Measurements from ENCODE around the gene PTGER1.
A peak's percentile ranks its signal among the peaks of the same experiment; 100 is the strongest.

The PTGER1 gene

DNA sequence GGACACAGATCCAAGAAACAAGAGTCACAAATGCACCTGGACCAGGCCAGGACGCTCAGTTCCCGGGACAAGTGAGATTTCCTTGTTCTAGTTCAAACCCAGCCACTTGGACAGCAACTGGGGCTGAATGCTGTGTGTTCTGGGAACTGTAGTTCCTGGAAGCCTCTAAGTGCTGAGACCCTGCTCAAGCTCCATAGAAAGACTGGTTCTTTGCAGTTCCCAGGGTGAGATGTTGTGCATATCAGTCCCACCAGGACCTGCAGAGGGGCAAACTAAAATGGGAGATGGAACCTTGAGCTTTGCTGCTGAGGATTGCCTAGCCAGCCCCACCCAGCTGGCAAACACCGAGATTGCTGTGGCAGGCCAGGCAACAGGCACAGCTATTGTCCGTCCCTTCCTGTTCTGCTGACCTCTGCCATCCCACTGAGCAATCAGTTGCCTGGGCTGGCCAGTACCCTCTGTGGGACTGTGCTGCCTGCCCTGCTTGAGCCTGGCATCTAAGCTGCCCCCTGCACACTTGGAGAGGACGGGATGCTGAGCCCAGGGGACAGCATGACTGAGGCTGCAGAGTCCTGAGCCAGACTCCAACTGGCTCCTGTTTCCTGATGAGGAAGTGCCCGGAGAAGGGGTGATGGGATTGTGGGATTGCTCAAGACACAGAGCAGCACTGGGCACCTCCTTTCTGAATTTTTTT is 22.2 kb upstream of the PTGER1 start:
- no peak for DNase-seq

DNA sequence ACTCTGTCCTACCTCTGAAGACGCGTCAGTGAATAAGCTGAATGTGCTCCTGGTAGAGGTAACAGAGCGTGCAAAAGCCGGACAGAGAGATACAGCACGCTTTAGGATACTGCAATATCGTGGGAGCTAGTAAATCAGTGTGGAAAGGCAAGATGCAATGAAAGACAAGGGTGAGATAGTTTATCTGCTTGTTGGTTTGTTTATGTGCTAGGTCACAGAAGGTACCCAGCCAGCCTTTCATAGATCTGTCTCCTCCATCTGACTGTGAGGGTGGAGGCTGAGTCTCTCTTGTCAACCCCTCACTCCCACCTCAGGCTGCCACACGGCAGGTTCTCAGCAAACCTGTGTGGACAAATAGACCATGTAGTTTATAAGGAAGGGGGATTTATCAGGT is 21.7 kb upstream of the PTGER1 start:
- DNase-seq = no peak

DNA sequence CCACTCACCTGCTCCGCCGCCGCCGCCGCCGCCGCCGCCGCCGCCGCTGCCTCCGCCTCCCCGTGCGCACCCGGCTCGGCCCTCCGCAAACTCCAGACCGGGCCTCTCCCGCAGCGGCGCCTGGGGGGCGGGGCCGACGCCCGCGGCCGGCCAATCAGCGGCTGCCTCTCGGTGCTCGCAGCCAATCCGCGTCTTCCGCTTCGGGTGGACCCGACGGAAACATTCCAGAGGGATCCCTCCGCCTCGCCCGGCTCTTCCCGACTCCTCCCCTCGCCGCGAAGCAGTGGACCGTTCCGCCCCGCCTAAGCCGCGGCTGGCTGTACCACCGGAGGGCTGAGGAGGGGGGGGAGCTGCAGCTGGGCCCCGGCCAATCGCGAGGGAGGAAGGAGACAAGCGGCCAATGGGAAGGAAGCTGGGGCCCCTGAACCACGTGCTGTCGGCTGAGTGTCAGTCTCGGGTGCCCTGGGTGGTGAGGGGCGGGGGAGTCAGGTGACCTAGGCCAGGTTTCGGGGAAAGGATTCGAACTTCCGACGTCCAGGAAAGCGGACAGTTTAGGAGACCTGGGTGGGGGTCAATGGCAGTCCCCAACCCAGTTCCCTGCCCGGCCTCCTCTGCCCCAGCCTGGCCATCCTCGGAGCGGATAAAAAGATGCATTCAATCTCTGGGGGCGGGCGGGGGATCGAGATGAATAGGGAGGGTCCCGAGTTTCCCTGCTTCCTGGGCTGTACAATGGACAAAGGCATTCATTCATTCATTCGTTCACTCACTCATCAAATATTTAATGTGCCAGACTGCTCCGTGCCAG is 21.1 kb upstream of the PTGER1 start, which contains the start of gene GIPC1:
Gene GIPC1 (minus strand): TSS at position 99 of the 805 bp plus-strand sequence. CDS start 13,151 bp downstream, outside the sequence.
- peak; percentile 90 for DNase-seq

DNA sequence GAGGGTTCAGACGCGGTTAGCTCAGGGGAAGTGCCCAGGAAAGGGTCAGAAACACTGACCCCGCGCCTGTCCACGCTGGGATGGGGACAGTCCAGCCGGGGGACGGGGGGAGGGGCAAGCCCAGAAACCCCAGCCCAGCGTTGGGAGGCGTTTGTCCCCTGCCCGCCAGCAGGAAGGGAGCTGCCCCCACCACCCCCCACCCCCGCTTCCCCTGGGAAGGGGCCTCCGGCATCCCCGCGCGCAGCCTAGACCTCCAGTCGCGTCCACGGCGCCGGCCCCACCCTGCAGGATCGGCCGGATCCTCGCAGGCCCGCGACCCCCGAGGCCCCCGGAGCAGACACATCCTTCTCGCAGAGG is 20.5 kb upstream of the PTGER1 start:
- no peak for DNase-seq

DNA sequence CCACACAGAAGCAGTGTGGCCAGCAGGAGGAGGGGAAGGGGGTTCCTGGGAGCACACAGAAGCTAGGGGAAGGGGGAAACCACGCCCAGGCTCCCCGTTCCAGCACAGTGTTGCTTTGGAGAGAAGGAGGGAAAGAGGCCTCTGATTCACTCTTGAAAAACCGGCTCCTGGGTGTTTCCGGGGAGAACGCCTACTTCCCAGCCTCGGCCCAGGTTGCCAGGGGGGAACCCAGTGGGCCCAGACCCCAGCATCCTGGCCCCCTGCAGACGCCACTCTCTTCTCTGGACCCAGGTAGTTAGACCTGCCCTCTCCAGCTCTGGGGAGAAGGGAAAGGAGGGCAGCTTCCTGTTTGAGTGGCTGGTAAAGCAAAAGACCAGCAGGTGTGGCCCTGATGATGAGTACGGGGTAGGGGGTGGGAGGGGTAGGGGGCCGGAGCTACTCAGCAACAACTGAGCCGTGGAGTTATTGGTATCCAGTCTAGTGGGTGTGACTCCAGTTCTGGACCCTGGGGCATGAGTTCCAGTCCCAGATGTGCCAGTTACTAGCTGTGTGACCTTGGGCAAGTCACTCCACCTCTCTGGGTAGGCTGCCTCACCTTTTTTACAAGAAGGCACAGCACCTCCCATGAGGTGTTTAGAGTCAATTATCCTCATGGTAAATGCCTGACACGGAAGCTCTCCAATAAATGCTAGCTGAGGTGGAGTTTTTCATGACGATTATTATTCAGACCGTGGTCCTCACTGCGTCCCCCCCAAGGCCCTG is 19.9 kb upstream of the PTGER1 start:
- no peak for DNase-seq

DNA sequence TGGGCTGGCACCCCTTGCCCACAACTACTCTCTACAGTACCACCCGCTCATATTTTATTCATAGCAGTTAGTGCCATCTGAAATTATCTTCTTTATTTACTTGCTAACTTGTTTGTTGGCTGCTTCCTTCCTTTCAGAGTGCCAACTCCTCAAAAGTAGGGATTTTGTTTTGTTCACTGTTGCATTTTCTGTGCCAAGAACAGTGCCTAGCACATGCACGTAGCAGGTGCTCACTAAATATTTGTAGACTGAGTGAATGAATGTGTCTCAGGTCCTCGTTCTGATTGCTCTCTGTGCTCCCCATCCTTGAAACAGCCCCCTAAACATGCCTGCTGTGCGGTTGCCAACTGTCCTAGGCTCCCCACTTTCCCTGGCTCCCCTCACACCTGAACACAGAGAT is 19.3 kb upstream of the PTGER1 start:
- DNase-seq = no peak

DNA sequence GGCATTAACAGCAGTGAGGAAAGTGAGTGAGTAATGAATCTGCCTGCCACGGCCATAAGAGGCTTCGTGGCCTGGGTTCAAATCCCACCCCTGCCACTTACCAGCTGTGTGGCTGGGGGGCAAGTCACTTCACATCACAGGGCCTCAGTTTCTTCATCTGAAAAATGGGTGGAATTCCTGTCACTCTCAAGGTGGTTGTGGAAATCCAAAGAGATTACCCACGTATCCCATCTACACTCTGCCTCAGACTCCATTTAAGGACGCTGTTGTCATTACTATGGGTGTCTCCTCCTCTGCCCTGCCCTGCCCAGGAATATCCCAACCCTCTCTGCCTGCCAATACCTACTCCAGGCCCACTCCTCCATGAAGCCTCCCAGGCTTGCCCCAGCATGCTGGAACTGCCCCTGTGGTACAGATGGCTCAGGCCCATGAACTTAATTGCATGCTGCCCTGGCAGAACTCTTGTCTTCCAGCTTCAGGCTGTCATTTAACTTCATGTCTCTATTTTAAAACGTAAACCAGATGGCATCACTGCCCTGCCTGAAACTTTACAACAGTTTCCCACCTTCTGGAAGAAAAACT is 17.7 kb upstream of the PTGER1 start:
- DNase-seq = no peak

DNA sequence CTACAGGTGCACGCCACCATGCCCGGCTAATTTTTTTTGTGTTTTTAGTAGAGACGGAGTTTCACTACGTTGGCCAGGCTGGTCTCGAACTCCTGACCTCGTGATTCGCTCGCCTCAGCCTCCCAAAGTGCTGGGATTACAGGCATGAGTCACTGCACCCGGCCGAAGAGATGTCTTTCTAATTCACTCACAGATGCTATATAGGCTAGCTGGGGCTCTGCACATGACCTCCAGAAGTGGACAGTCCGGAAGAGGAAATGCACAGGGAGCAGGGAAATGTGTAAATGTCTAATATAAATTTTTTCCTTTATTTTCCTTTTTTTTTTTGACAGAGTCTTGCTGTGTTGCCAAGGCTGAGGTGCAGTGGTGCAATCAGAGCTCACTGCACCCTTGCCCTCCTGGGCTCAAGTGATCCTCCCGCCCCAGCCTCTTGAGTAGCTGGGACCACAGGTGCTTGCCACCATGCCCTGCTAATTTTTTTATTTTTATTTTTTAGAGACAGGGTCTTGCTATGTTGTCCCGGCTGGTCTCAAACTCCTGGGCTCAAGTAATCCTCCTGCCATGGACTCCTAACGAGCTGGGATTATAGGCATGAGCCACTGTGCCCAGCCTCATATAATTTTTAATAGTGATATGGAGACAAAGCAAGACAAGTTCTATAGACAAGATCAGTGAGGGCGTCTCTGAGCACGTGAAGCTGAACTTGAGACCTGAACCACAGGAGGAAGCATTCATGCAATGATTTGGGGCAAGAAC is 12.4 kb upstream of the PTGER1 start:
- DNase-seq = no peak

DNA sequence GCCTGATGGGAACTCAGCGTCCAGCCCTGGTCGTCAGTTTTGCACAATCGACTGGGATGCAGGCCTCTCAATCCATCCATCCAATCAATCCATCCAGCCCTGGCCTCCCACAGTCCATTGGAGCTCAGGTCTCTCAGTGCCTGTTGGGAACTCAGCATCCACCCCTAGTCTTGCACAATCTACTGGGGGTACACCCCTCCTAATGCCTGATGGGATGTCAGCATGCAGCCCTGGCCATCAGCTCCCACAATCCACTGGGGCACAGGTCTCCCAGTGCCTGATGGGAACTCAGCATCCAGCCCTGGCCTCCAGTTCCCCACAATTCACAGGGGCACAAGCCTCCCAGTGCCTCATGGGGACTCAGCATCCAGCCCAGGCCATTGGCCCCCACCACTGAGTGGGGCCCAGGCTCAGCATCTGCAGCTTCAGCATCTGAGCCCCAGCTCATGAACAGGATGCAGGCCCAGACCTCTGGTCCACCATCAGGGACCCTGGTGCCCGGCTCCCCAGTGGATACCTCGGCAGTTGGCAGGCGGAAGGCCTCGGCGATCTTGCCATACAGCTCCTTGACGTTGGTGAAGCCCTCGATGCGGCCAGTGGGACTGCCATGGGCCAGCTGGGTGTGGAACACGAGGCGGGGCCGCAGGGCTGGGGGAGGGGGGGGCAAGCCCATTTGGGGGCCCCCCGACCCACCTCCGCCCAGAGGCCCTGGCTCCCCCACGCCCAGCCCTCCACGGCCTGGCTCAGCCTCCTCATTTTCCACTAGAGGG is 7.2 kb upstream of the PTGER1 start:
- DNase-seq = no peak

DNA sequence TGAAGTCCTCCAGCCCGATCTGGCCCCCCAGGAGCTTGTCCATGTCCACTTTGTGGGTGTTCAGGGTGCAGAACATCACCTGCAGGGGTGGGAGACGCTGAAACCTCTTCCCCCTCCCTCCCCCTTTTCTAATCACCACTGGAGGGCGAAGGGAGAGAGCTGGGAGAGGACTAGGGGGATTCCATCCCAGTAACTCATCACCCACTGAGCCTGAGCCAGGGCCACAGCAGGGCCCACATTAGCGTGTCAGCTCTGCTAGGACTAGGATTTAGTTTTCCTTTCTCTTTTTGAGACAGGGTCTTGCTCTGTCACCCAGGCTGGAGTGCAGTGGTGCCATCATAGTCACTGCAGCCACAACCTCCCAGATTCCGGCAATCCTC is 5.5 kb upstream of the PTGER1 start:
- no peak for DNase-seq

DNA sequence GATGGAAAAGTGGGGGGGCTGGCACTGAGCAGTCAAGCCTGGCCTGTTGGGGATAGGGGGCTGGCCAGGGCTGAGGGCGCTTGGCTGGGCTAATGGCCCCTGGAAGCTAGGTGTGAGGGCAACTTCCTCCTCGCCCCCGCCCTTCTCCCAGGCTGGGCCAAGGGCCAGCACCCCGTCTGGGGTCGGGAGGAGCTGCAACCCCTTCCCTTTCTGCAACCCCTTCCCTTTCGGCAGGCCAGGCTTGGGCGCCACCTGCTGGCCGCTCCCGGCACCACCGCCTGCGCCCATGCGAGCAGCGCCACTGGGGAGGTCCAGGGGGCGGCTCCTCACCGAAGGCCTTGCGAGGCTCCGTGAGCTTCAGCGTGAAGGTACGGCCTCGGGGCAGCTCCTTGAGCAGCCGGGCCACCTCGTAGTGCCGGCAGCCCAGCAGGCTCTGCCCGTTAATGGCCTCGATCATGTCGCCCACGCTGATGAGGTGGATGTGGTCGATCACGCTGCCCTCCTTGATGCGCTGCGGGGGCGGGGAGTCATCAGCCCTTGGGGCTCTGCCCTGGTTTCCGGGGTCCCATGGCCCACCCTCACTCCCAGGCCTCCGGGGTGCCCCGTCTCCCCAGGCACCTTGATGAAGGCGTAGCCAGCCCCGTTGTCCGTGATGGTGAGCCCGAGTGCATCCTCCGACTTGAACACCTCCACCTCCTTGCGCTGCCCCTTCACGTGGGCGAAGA is 5.0 kb upstream of the PTGER1 start:
- DNase-seq = peak; percentile 78

DNA sequence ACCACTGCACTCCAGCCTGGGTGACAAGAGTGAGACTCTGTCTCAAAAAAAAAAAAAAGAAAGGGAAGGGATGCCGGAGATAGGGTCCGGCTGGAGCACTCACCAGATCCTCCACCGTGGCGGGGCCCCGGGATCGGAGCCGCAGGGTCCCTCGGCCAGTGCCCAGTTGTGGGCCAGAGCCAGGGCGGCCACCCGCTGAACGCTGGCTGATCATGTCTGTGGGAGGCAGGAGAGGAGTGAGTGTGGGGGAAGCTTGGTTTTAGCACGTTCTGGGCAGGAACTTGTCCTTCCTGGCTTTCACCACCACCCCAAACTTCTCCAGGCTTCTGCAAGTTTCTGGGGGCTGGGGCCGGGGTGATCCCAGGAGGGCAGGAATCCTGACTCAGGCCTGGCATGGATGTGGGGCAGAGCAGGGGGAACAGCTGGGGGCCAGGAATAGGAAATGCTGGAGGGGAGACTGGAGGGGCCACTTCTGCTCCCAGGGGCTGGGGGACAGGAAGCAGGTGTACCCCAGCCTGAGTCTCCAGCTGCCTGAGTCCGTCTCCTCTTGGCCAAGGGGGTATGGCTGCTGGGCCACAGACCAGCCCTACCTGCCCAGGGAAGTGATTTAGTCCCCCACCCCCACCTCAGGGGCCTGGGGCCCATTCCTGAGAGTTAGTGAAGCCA is 4.3 kb upstream of the PTGER1 start:
- DNase-seq = no peak

DNA sequence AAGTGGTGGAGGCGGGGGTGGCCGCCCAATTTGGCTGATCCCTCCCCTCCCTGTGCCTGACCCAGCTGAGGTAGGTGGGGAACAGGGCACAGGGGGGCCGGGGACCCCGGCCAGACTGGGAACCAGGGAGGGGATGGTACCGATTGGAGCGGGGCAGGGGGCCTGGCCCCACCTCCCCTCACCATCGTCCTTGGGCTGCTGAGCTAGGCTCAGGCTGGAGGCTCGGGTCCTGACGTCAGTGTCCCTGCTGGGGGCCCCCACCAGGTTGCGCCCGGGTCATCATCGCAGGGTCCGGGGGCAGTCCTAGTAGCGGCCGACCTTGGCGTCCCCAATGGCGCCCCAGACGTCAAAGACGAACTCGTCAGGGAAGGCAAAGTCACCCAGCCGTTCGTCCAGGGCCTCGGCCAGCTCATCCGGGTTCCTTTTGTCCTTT is 3.0 kb upstream of the PTGER1 start:
- DNase-seq = no peak

DNA sequence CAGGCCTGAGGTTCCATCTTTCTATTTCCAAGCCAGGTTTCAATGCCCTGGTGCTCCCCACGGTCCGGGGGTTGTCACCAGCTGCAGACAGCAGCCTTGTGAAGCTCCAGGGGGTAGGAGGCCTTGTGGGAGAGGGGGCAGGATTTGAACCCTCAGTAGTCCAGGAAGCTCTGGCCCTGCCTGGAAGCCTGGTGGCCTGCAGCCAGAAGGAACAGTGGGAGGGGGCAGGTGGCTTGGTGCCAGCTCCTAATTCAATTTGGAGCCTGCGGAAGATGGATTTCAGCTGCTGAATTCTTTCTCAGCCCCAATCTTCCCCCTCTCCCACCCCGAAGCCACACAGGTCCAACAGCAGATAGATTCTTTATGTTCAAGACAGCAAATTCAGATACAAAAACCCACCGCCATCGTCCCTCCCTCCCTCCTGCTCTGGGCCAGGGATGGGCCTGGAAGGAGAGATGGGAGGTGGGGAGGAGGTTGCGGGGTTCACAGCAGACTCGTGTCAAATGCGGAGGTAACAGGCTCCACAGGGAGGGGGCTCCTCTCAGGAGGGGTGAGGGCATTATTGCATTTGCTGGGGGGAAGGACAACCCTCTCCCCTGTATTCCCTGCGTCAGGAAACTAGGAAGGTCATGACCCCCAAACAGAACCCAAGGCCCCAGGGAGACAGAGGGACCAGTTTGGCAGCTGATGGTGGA is 2.4 kb upstream of the PTGER1 start:
- DNase-seq = no peak

DNA sequence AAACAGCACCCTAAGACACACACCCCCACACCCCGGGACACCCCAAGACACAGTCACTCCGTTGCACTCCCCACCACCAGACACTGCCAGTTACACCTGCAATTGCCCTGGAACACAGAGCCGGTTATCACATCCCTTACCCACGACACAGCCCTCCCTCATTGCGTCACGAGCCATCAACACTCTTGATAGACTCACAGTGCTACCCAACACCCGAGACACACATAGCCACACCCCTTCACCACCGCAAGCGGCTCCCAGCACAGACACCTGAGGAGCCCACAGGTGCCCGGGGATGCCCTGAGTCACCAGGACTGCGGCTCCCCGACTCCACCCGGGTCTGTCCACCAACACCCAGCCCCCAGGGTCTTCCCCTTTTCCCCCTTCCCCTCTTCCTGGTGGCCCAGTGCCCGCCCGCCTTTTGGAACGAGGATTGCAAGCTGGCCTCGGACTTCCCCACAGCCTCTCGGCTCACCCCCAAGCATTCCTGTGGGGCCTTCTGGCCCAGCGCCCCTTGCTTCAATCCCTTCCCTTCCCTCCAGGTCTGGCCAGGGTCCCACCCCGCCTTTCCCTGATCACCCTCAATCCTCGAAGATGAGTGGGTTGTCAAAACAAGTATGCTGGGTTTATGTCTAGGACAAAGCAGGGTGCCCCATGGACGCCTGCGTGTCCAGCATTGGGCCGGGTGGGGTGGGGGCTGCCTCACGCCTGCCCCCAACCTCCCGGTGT is 1.7 kb upstream of the PTGER1 start:
- DNase-seq = peak; percentile 21

DNA sequence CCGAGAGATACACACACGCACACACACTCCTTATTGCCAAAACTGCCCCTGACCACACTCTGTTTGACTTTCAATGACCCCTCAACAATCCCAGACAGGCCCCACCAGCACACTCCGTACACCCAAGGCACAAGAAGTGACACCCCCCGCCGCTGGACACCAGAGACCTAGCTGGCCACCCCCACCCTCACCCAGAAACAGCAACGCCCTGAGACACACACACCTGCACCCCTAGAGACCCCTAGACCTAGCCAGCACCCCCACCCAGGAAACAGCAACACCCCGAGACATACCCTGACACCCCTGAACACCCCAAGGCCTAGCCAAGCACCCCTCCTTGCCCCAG is 1.1 kb upstream of the PTGER1 start:
- no peak for DNase-seq

DNA sequence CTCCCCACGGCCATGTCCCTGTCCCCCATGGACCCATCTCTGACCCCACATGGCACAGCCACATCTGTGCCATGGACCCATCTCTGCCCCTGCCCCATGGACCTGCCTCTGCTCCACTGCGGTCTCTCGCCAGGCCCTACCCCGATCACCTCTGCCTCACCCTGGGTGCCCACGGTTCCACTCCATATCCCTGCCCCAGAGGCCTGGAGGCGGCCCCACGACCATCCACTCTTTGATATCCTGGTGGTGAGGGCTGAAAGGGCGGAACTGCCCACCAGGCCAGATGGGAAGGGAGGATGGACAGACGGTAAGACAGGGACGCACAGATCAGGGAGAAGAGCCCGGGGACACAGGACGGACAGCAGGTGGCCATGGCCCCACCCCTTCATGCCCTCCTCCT is 327 bp downstream of the PTGER1 start:
- DNase-seq = no peak

DNA sequence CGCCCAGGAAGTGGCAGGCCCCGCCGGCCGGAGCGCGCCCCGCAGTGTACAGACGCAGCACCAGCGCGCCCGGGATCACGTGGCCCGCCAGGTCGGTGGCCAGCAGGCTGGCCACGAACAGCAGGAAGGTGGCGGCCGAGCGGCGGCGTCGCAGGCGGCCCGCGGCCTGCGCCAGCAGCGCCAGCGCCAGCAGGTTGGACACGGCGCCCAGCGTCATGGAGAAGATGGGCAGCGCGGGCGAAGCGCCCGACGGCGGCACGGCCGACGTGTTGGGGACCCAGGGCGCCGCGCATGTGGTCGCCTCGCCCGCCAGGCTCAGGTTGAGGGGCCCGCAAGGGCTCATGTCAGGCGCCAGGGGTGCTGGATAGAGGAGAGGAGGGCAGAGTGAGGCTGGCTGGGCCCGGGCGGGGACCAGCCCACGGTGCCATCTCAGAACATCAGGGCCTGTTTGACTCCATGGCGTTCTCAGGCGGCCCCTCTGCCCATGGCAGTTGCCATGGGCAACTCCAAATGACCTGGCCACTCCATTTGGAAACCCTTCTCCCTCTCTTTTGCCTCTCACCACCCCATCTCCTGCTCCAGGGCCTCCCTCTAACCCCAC is 1.1 kb downstream of the PTGER1 start:
- DNase-seq = no peak

Data from stimulated activated CD4-positive, alpha-beta T cell treated with anti-CD3 and anti-CD28 coated beads, Interleukin-15, amount 100 ng/mL, for 24 hours (primary cell).